ENCODE measurements around the gene LRCH4. TPM values are rescaled to one million over a fixed set of nuclear protein-coding genes. Genes with fewer than 3 reads are reported as not detected.

LRCH4 gene
- total RNA-seq, 2 experiments from 2014 or later: 80.3 to 84.5 TPM

DNA sequence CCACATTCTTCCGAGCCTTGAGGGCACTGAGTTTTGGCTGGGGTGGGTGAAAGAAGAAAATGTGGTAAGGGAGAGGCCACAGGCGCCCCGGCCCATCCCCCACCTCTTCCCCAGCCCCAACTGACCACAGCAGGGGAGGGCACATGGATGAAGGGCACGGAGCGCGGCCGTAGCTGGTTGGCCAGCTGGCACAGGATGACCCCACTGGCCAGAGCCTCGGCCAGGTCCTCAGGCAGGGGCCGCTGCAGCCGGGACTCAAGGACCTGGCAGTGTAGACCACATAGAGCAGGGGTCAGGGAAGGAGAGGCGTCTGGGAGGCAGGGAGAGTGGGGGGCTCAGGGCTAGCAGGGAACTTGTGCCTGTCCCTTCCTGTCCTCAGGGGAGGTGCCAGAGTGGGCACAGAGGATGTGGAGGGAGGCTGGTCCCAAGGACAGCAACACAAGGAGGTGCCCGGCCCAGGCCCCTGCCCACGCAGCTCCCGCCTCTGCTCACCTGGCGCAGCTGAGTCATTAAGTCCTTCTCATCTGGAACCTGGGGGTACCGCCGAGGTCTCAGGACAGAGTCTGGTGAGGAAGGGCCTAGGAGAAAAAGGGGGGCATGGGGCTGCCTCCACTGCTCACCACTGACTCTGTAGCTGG, 10.1 kb downstream of the LRCH4 start:
- ChIA-PET CTCF (interaction anchor here (0.9 kb wide), 1 partner anchor 87 kb away, joined by 3 read pairs; no protein-coding TSS in a partner anchor), POLR2A (no interaction called here)

DNA sequence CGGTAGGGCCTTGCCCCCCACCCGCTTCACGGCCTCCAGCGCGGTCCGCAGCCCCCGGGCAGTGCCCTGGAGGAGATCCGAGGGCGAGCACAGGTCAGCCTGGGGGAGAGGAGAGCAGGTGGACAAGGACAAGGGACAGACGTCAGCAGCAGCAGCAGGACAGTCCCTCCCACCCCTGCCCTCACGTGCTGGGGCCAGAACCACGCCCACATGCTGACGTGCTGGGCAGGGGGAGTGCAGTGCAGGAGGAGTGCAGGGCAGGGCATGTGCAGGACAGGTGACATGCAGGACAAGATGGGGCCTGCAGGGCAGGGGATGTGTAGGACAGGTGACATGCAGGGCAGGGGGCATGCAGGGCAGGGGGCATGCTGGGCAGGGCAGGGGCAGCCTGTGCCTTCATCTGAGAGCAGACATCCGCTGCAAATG, 10.7 kb downstream of the LRCH4 start:
- POLR2A ChIA-PET: no interaction called here
- CTCF ChIA-PET: no interaction called here

DNA sequence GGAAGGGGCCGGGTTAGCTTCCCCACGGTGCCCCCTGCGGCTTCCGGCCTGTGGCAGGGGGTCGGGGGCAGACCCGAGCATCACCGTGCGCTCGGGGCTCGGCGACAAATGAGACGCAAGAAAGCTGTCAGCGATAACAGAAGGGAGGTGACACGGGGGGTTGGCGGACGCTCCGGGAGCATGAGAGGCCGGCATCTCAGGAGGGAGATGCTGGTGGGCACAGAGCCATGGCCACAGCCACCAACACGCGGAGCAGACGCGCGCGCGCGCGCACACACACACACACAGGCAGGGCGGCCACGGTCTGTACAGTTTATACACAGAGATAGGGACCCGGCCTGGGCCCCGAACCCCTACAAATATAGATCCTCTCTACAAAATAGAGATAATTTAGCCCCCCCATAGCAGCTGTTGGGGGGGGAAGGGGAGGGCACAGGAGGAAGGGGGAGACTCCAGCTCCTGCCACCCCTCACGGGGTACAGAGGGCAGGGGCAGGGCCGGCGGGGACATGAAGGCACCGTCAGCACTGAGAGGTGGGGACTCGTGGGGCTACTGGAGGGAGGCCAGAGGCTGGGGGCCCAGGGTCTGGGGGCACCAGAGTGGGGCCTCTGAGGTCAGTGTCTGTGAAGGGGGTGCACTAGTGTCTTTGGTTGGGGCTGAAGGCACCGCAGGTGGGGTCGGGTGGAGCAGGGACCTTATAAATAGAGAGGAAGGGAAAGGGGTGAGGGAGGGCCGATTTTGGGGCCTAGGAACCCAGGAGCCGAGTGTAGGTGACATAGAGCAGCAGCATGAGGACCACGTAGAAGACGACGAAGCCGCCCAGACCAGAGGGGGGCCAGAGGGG, 11.3 kb downstream of the LRCH4 start:
- ChIA-PET POLR2A (no interaction called here), CTCF (no interaction called here)

DNA sequence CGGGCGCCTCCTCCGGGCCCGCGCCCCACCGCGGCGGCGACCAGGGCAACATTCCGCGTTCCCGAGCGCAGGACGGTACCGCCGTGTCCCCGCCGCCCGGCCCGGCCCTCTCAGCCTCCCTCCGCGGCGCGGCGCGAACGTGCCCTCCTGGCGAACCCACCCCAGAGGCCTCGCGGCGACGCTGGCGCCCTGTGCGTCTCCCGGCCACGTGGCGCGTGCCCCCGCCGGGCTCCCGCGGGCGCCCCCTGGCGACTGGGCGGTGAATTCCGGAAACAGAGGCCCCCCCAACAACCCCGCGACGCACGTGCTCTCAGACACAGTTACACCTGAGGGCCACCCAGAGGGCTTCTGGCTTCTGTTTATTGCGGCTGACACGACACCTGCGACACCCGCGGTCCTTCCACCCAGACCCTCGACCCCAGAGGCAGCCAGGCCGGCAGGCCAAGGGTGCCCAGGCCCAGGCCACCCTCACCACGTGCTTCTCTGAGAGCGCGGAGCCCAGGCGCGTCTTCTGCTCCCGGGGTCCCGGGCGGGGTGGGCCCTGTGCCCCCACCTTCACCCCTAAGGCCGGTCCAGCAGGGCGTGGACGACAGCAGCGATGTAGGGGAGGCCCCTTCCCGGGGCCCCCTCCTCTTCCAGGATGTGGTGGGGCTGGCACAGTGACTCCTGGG, 12.1 kb downstream of the LRCH4 start, which contains the start of gene SAP25:
Gene SAP25 (minus strand): TSS at position 210 of the 671 bp plus-strand sequence. CDS start 158 bp downstream, at position 52.
- ChIA-PET POLR2A (no interaction called here), CTCF (no interaction called here)

DNA sequence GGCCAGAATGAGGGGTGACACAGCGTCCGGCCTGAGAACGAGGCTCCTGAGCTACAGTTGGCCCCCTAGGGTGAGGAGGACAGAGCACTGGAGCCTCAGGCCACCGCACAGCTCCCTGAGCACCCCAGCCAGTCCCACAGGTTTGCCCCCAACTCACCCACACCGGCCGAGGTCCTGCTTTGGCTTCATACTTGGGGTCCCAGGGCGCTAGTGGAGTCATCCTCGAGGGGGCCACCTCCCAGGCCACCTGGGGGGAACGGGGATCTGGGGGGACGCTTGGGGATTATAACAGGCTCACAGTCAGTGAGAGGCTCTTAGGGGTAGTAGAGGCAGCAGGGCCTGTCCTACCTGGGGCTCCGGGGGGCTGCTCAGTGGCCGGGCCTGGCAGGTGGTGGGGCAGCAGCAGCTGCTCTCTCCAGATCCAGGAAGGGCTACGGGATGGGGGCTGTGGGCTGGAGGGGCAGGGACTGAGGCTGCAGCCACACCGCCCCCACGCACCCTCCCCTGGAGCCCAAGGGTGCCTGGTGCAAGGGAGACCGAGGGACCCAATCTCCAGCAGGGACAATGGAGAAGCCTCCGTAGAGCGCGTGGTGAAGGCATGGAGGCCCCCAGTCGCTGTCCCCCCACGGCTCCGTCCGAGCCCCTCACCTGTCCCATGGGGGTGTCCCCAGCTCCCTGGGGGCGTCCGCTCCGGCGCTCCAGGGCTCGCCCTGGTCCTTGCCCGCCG, 12.8 kb downstream of the LRCH4 start:
- ChIA-PET POLR2A (no interaction called here), CTCF (interaction anchor here (0.9 to 1.4 kb wide), 2 partner anchors 12 to 13 kb away, joined by 5 to 8 read pairs; no protein-coding TSS in a partner anchor)

DNA sequence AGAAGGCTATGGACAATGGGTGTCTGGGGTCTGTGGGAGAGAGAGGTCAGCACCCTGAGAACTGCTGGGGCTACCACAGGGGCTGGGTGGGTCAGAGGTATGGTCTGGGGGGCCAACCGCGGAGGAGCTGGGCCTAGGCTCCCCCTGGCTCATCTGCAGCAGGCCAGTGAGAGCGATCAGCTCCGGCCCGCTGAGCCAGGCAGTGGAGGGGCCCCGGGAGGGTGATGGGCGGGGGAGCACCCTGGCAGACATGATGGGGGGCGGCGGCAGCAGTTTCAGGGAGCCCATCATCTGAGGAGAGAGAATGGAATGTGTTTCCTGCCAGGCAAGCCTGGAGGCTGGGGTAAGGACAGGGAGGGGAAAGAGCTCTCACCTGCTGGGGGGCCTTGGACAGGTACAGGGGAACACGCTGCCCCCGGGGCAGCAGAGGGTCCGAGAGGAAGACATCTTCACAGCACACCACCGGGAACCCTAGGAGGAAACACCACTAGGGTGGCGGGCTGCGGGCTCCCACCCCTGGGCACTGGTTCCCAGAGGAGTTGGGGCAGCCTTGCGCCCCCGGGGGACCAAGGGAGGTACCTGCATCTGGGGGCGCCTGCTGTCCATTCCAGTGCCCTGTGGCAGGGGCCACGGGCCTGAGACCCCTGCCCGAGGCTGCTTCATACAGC, 13.5 kb downstream of the LRCH4 start:
- POLR2A ChIA-PET: no interaction called here

DNA sequence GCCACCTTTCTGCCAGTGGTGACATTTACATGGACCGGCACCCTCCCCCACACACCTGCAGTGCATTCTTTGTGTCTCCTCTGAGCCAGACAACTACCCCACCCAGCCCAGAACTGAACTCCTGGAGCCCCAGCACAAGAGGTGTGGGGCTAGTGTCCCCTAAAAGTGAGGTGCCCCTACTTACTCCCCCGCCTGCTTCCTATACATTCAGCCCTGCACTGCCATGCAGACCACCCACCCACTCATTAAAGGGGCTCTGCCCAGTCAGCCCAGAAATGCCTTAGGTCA, 14.2 kb downstream of the LRCH4 start:
- POLR2A ChIA-PET: interaction anchor here (1.5 kb wide), 1 partner anchor 15 kb away, joined by 8 read pairs; the partner anchor contains the start of gene FBXO24

More for the DNA sequence above, 13.5 kb downstream of the LRCH4 start:
- CTCF ChIA-PET: interaction anchor here (0.5 to 1.4 kb wide), 3 partner anchors 12 to 104 kb away, joined by 5 to 8 read pairs (median 6); no protein-coding TSS in a partner anchor

DNA sequence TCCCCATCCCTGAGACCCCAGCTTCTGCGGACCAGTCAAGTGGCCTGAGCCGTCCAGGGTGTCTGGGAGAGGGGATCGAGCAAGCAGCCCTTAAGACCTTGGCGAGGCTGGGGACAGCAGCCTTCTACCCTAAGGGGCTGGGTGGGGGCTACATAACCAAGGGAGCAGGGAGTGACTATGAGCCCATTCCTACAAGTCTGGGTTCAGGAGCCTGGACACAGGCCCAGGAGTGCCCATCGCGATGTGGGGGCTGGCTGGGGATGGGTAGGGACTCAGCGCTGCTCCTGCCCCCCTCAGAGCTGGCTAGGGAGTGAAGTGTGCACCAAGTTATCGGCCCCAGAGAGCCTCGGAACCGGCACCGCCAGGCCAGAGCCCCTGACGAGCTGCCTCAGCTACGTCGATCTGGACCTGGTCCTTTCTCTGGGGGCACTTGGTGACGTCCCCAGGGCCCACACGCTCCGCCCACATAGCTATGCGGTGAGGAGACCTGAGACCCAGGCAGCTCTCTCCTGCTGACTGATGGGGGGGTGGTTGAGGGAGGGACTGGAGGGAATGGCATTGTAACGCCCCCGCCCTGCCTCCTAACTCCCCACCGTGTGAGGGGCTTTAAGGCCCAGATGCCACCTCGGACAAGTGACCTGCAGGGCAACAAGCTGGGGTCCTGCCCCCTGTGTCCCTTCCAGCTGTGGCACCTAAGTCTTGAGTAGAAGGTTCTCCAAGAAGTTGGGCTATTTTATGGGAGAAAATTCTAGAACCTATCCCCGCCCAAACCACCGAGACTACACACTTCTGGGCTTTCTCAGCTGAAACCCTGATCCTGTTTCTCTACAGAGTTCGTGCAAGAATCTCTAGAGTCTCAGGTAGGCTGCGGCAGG, 14.7 kb downstream of the LRCH4 start:
- POLR2A ChIA-PET: interaction anchor here (1.5 kb wide), 1 partner anchor 15 kb away, joined by 8 read pairs; the partner anchor contains the start of gene FBXO24
- CTCF ChIA-PET: interaction anchor here (0.5 to 1.5 kb wide), 4 partner anchors 12 to 131 kb away, joined by 3 to 6 read pairs (median 4); no protein-coding TSS in a partner anchor

More for the DNA sequence above, 14.2 kb downstream of the LRCH4 start:
- CTCF ChIA-PET: interaction anchor here (0.6 to 1.5 kb wide), 2 partner anchors 120 to 131 kb away, joined by 4 to 6 read pairs; no protein-coding TSS in a partner anchor

DNA sequence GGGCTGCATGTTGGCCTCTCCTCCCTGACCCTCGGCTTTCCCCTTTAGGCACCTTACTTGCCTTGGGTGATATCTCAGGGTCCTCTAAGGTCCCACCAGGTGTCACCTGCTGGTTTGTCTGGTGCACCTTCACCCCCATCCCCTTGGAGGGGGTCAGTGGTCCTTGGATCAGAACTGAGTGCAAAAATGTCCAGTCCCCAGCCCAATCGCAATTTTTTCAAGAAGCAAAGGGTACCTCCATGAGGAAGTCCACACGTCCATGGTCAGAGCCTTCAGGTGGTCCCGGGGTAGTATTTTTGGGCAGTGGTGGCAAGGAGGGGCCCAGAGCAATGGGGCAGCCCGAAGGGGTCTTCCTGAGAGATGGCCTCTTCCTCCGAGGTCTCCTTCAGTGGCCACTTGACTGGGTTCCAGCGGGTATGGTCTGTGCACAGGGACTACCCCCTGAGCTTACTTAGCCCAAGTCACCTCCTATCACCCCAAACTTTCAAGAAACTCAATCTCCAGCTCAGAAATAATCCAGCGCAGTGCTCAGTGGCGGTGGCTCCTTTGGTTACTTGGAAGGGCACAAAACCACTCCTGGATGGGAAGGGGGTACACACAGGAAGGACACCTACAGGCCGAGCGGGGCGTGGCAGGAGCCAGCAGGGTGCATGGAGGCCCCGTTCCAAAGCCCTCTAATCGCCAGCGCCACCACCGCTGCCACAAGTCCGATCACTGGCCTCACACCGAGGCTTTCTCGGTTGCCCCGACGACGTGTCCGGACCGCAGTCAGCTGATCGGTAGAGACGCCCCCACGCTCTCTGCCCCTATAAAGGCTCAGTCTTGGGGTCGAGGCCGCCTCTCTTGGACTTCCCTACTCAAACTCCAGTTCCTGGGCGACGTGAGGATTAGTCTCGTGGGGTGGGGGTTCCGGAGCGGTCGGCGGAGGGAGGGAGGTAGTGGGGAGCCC, 16.8 kb downstream of the LRCH4 start:
- CTCF ChIA-PET: interaction anchor here (0.6 to 2.2 kb wide), 8 partner anchors 10 to 100 kb away, joined by 3 to 8 read pairs (median 3); no protein-coding TSS in a partner anchor
- POLR2A ChIA-PET: interaction anchor here (0.5 kb wide), 1 partner anchor 63 kb away, joined by 11 read pairs; no protein-coding TSS in a partner anchor

DNA sequence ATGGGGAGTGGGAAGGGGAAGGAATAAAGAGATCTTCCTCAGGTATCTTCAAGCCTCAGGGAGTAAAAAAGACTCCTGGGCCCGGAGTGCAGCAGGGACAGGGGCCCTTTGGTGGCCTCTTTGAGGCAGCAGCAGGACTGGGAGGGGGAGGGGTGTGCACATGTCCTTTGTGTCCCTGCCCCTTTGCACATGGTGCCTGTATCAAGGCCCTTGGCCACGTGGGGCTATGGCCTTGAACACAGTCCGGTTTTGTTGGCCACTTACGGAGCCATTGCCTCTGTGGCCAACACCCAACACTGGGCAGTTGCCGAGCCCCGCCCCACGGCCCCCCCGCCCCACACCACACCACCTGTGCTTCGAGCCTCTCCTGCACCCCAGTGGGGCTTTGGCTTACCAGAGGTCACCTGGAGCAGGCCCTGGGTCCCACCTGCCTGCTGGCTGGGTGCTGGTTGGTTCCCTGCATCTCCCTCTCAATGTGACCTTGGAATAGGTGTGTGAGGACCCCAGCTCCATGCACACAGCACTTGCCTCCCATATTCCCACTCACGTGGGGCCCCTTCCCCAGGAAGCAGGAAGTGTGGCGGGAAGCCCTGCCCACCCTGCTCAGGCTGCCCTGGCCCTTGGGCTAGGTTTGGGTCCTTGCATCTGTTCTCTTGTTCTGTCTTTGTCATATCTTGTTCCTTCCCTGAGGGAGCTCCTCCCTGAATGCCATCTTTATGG, 17.6 kb downstream of the LRCH4 start:
- CTCF ChIA-PET: interaction anchor here (0.6 to 2.2 kb wide), 6 partner anchors 9 to 99 kb away, joined by 3 to 8 read pairs (median 3); no protein-coding TSS in a partner anchor
- POLR2A ChIA-PET: no interaction called here

DNA sequence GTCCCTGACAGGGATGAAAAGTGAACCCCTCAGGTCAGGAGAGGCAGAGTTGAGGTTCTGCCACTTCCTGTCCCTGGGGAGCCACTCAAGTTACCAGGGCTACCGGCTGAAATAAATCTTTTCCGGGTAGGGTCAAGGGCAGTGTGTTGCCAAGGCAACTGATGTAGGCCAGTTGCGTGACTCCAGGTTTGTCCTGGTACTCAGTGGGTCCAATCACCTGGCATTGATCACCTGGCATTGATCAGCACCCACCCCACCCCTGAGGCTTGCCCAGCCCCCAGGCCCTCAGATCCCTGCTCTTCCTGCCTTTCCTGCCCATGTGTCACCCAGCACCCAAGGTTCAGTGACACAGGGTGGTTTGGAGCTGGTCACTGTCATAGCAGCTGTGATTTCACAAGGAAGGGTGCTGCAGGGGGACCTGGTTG, 18.2 kb downstream of the LRCH4 start:
- CTCF ChIA-PET: interaction anchor here (1.6 to 2.2 kb wide), 2 partner anchors 8 to 124 kb away, joined by 4 to 8 read pairs; no protein-coding TSS in a partner anchor
- POLR2A ChIA-PET: no interaction called here

DNA sequence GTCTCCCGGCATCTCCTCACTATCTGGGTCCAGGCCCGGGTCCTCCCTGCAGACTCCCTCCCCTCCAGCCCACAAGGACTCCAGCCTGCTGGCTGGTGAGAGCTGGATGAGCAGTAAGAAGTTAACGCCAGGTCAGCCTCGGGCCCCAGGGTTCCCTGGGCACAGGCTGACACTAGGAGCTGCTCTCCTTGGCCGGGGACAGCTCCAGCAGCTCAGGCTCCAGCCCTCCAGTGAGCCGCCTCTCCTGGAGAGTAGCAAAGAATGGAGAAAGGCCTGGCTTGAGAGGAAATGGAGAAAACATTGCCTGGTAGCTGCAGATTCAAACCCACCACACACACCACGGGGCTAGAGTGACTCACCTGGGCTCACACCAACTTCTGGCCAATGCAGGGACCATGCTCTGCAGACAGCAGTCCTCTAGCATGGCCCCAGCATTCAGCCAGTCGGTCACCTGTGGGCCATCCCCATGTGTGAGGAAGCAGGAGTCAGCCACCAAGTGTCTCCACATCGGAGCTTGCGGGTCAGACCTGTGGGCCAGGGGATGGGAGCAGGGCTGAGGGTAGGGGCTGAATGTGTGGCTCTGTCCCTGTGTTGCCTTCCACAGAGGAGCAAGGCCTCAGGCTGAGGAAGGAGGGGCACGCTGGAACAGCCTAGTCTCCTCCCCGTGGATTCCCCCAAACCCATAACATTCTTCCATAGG, 18.7 kb downstream of the LRCH4 start:
- CTCF ChIA-PET: interaction anchor here (1.0 to 2.2 kb wide), 3 partner anchors 8 to 124 kb away, joined by 3 to 8 read pairs (median 4); no protein-coding TSS in a partner anchor
- POLR2A ChIA-PET: interaction anchor here (0.6 kb wide), 1 partner anchor 332 kb away, joined by 3 read pairs; no protein-coding TSS in a partner anchor

DNA sequence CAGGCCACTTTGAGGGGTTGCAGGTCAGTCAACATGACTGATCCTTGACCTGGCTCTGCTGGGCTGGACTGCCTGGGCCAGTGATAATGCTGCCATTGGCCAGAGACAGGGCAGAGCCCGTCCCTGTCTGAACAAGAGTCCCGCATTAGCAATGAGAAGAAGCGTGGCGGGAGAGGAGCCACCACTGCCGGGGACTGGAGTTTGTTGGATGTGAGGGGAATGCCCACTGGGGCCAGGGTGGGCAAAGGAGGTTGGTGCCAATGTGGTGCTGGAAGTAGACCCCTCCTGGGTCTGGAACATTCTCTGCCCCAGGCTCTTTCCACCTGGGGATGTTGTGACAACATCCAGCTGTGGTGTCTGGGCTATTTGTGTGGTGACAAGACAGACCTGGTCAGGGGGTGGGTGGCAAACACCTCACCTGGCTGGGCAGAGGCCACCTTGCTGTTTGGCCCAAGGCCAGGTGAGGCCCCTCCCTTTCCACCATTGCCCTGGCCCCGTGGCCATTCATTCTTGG, 19.9 kb downstream of the LRCH4 start:
- POLR2A ChIA-PET: no interaction called here
- CTCF ChIA-PET: interaction anchor here (0.6 to 2.8 kb wide), 11 partner anchors 12 to 235 kb away, joined by 3 to 25 read pairs (median 8); partner anchors contain the start of genes AGFG2, FBXO24 and LRCH4

DNA sequence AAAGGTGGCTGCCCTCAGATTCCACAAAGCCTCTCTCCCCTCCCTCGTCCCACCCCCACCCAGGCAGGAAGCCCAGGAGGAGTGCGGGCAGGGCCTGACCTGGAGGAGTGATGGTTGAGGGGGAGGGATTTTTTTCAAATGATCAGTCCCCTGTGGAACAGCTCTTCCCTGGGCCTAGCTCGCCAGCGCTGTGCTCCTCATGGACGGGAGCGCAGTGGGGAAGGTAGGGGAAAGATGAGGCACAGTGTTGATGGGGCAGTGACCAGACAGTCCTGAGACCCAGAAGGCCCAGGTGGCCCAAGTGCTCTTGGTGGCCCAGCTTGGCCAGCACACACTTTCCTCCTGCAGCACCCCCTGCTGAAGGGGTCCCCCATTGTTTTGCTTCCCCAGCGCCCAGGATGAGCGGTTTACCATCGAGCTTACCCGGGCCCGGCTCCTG, 20.8 kb downstream of the LRCH4 start:
- POLR2A ChIA-PET: interaction anchor here (0.7 kb wide), 1 partner anchor 219 kb away, joined by 5 read pairs; no protein-coding TSS in a partner anchor

More for the DNA sequence above, 20.8 kb downstream of the LRCH4 start:
- CTCF ChIA-PET: interaction anchor here (1.1 to 2.8 kb wide), 14 partner anchors 11 to 158 kb away, joined by 3 to 25 read pairs (median 7); partner anchors contain the start of genes AGFG2, FBXO24, LRCH4 and MOSPD3

Measured in activated CD8-positive, alpha-beta memory T cell treated with anti-CD3 and anti-CD28 coated beads for 36 hours (primary cell).